Measurements from ENCODE around the gene CPNE4. TPM values are rescaled to one million over a fixed set of nuclear protein-coding genes. Genes with fewer than 3 reads are reported as not detected.

CPNE4 gene
- total RNA-seq, 2 donors from 2014 or later, result 1.7 to 2.5 TPM

DNA sequence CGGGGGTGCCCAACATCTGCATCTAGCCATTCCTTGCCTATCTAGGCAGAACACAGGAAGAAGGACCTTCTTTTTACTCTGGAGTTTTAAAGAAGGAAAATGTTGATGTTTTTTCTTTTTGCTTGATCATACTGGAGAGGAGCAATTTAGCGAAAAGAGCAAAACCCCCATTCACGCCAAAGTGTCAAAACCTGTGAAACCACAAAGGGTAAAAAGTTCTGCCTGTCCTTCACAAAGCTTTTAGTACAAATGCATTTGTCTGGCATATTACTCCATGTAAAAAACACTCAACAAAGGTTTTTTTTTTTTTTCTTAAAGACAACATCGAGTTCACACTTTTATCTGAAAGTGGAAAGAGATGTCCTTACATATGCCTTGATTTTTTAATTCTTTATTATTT lies 317.9 kb downstream of the CPNE4 start:
- no peaks in the 10 kb centered on the region for H3K27me3 ChIP-seq (ENCODE audit: control insufficient read depth, insufficient read depth, low read length, poor library complexity, severe bottlenecking)
- H3K27ac Mint-ChIP-seq, result no peak overlapping the region
- H3K4me3 Mint-ChIP-seq, result no peak overlapping the region
- TF ChIP-seq, protein P1, sequence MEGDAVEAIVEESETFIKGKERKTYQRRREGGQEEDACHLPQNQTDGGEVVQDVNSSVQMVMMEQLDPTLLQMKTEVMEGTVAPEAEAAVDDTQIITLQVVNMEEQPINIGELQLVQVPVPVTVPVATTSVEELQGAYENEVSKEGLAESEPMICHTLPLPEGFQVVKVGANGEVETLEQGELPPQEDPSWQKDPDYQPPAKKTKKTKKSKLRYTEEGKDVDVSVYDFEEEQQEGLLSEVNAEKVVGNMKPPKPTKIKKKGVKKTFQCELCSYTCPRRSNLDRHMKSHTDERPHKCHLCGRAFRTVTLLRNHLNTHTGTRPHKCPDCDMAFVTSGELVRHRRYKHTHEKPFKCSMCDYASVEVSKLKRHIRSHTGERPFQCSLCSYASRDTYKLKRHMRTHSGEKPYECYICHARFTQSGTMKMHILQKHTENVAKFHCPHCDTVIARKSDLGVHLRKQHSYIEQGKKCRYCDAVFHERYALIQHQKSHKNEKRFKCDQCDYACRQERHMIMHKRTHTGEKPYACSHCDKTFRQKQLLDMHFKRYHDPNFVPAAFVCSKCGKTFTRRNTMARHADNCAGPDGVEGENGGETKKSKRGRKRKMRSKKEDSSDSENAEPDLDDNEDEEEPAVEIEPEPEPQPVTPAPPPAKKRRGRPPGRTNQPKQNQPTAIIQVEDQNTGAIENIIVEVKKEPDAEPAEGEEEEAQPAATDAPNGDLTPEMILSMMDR (conservative IDR thresholded peaks at IDR 0.05), result no peak
- H3K36me3 ChIP-seq (ENCODE audit: control insufficient read depth, insufficient read depth, low read length), result no peaks in the 10 kb centered on the region
- DNase-seq, result no peak
- no peaks in the 10 kb centered on the region for H3K27me3 Mint-ChIP-seq (ENCODE audit: insufficient read depth)
- no peak overlapping the region for H3K9ac ChIP-seq (ENCODE audit: extremely low read depth, low read length, poor library complexity, severe bottlenecking)
- no peak overlapping the region for H3K27ac ChIP-seq (ENCODE audit: low read depth, low read length)
- no peaks in the 10 kb centered on the region for H3K9me3 Mint-ChIP-seq
- H3K9me3 ChIP-seq (ENCODE audit: control insufficient read depth, low read length), result no peaks in the 10 kb centered on the region
- H3K36me3 Mint-ChIP-seq (ENCODE audit: low read depth), result no peaks in the 10 kb centered on the region
- H3K4me1 Mint-ChIP-seq, result peaks cover 12% of the 10 kb centered on the region
- 77 to 91% methylated on average over 2 to 3 of the region's 4 CpGs for WGBS, 2 experiments (ENCODE audit: insufficient coverage in 1 of 2, insufficient read length in 1 of 2)
- no peaks in the 10 kb centered on the region for H3K4me1 ChIP-seq (ENCODE audit: control insufficient read depth, insufficient read depth, low read length)
- H3K4me3 ChIP-seq (ENCODE audit: low read length), result no peak overlapping the region

DNA sequence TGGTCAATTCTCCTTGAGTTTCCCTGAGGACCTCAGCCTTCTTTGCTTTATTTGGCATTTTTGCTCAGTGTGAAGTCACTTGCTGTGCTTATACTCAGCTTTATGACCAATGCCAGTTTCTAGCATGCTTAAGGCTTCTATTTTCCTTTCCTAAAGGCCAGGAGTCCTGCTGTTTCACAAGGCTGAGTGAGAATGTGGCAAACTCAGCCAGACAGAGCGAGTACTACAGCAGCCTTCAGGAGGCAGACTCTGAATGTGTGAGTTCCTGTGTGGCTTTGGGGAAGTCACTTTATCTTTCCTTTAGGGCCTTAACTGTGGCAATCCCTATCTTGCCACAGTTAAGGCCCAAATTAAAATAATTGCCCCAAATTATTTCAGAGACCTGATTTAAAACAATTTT lies 318.8 kb downstream of the CPNE4 start:
- H3K9me3 ChIP-seq (ENCODE audit: control insufficient read depth, low read length), result no peaks in the 10 kb centered on the region
- Mint-ChIP-seq H3K27ac (no peak overlapping the region), H3K36me3 (ENCODE audit: low read depth) (no peaks in the 10 kb centered on the region), H3K27me3 (ENCODE audit: insufficient read depth) (no peaks in the 10 kb centered on the region), H3K9me3 (no peaks in the 10 kb centered on the region), H3K4me1 (peaks cover 17% of the 10 kb centered on the region), H3K4me3 (no peak overlapping the region)
- H3K9ac ChIP-seq (ENCODE audit: extremely low read depth, low read length, poor library complexity, severe bottlenecking), result no peak overlapping the region
- no peaks in the 10 kb centered on the region for H3K4me1 ChIP-seq (ENCODE audit: control insufficient read depth, insufficient read depth, low read length)
- H3K36me3 ChIP-seq (ENCODE audit: control insufficient read depth, insufficient read depth, low read length), result no peaks in the 10 kb centered on the region
- H3K27me3 ChIP-seq (ENCODE audit: control insufficient read depth, insufficient read depth, low read length, poor library complexity, severe bottlenecking), result no peaks in the 10 kb centered on the region
- 44 to 56% methylated on average over 1 of the region's 1 CpG for WGBS, 2 experiments (ENCODE audit: insufficient coverage in 1 of 2, insufficient read length in 1 of 2)
- DNase-seq, result peak; percentile 66
- TF ChIP-seq, protein P1 (conservative IDR thresholded peaks at IDR 0.05), result peak; percentile 27
- no peak overlapping the region for H3K4me3 ChIP-seq (ENCODE audit: low read length)
- no peak overlapping the region for H3K27ac ChIP-seq (ENCODE audit: low read depth, low read length)

DNA sequence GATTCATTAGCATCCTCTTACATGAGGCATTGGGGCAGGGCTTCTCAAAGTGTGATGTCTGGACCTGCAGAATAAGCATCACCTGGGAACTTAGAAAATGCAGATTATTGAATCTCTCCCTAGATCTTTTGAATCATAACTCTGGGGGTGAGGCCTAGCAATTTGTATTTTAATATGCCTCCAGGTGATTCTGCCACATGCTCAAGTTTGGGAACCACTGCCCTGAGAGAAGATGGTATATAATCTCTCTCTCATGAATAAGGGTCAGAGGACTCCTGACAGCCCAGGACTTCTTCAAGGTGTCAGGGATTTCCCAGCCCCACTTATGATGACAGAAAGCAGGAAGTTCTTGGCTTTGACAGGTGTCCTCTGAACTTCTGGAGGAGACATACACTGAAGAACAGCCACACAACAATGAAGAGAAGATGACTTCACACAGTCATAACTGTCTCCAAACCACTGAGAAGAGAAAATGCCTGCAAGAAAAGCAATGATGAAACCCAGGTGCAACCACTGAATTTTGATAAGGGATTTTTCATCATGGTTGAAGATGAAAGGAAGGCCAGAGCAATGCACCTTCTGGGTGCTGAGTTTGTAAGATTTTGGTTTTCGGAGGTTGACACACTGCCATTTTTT lies 320.1 kb downstream of the CPNE4 start:
- DNase-seq, result no peak
- Mint-ChIP-seq H3K4me3 (no peak overlapping the region), H3K36me3 (ENCODE audit: low read depth) (no peaks in the 10 kb centered on the region), H3K4me1 (peaks cover 22% of the 10 kb centered on the region), H3K27me3 (ENCODE audit: insufficient read depth) (no peaks in the 10 kb centered on the region), H3K27ac (no peak overlapping the region), H3K9me3 (no peaks in the 10 kb centered on the region)
- Histone ChIP-seq H3K4me3 (ENCODE audit: low read length) (no peak overlapping the region), H3K27me3 (ENCODE audit: control insufficient read depth, insufficient read depth, low read length, poor library complexity, severe bottlenecking) (no peaks in the 10 kb centered on the region), H3K4me1 (ENCODE audit: control insufficient read depth, insufficient read depth, low read length) (no peaks in the 10 kb centered on the region), H3K27ac (ENCODE audit: low read depth, low read length) (no peak overlapping the region), H3K9ac (ENCODE audit: extremely low read depth, low read length, poor library complexity, severe bottlenecking) (no peak overlapping the region), H3K36me3 (ENCODE audit: control insufficient read depth, insufficient read depth, low read length) (no peaks in the 10 kb centered on the region), H3K9me3 (ENCODE audit: control insufficient read depth, low read length) (no peaks in the 10 kb centered on the region)
- TF ChIP-seq, protein P1 (conservative IDR thresholded peaks at IDR 0.05), result no peak
- 100% methylated on average over 1 of the region's 1 CpG; no CpG with 5 or more reads in 1 of the 2 experiments for WGBS, 2 experiments (ENCODE audit: insufficient coverage in 1 of 2, insufficient read length in 1 of 2)

Data from endodermal cell (in vitro differentiated cells).